HL-60 (cell line): ENCODE measurements around the gene SPRED3.

Experiments used
- GABPA ChIP-seq: IDR thresholded peaks from 2 replicates; pipeline ENCODE4 v1.6.1; 2012; ENCODE audit warnings: low read depth
- POLR2AphosphoS5 ChIP-seq: IDR thresholded peaks from 2 replicates; pipeline ENCODE4 v1.6.1; 2012; ENCODE audit warnings: low read depth
- SPI1 ChIP-seq: IDR thresholded peaks from 2 replicates; pipeline ENCODE4 v1.6.1; 2012; ENCODE audit warnings: low read depth, mild to moderate bottlenecking, borderline replicate concordance
- TF ChIP-seq, protein P1 (sequence below): IDR thresholded peaks from one replicate; pipeline ENCODE4 v1.5.1; 2011; ENCODE audit warnings: low read length, control low read depth, inconsistent platforms; ENCODE audit not compliant: insufficient read depth
- TF ChIP-seq, protein P2 (sequence below): IDR thresholded peaks from 2 replicates; pipeline ENCODE4 v1.6.1; 2012; ENCODE audit warnings: low read depth; ENCODE audit not compliant: insufficient replicate concordance

DNA sequence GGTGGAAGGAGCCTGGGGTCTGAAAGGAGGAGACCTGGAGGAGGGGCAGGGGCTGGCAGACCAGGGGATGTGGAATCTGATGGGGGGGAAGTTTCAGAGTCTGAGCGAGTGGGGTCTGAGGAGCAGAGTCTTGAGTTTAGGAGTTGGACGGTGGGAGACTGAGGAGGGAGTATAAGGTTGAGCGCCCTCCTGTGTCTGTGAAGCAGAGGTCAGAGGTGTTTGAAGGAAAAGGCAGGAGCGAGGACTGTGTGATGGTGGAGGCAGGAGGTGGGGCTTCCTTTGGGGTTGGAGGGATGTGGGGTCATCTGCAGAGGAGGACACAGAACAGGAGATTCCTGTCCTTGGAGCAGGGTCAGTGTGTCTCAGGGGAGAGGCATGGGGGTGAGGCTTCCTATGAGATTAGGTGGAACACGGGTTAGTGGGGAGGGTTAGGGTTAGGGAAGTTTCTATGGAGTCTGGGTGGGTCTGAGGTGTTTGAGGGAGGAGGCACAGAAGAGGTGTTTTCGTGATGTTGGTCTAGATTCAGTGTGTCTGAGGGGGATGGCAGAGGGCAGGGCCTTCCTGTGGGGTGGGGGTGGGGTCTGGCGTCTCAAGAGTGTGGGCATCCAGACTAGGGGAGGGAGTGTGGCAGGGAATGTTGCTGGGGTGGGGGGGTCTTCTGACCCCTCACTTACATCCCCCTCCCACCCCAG is 53.3 kb downstream of the SPRED3 start:
- TF ChIP-seq, protein P1, sequence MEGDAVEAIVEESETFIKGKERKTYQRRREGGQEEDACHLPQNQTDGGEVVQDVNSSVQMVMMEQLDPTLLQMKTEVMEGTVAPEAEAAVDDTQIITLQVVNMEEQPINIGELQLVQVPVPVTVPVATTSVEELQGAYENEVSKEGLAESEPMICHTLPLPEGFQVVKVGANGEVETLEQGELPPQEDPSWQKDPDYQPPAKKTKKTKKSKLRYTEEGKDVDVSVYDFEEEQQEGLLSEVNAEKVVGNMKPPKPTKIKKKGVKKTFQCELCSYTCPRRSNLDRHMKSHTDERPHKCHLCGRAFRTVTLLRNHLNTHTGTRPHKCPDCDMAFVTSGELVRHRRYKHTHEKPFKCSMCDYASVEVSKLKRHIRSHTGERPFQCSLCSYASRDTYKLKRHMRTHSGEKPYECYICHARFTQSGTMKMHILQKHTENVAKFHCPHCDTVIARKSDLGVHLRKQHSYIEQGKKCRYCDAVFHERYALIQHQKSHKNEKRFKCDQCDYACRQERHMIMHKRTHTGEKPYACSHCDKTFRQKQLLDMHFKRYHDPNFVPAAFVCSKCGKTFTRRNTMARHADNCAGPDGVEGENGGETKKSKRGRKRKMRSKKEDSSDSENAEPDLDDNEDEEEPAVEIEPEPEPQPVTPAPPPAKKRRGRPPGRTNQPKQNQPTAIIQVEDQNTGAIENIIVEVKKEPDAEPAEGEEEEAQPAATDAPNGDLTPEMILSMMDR: no peak
- TF ChIP-seq, protein P2, sequence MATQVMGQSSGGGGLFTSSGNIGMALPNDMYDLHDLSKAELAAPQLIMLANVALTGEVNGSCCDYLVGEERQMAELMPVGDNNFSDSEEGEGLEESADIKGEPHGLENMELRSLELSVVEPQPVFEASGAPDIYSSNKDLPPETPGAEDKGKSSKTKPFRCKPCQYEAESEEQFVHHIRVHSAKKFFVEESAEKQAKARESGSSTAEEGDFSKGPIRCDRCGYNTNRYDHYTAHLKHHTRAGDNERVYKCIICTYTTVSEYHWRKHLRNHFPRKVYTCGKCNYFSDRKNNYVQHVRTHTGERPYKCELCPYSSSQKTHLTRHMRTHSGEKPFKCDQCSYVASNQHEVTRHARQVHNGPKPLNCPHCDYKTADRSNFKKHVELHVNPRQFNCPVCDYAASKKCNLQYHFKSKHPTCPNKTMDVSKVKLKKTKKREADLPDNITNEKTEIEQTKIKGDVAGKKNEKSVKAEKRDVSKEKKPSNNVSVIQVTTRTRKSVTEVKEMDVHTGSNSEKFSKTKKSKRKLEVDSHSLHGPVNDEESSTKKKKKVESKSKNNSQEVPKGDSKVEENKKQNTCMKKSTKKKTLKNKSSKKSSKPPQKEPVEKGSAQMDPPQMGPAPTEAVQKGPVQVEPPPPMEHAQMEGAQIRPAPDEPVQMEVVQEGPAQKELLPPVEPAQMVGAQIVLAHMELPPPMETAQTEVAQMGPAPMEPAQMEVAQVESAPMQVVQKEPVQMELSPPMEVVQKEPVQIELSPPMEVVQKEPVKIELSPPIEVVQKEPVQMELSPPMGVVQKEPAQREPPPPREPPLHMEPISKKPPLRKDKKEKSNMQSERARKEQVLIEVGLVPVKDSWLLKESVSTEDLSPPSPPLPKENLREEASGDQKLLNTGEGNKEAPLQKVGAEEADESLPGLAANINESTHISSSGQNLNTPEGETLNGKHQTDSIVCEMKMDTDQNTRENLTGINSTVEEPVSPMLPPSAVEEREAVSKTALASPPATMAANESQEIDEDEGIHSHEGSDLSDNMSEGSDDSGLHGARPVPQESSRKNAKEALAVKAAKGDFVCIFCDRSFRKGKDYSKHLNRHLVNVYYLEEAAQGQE: no peak
- TF ChIP-seq POLR2AphosphoS5: no peak
- no peak for TF ChIP-seq GABPA
- no peak for TF ChIP-seq SPI1
